Trophoblast cell (in vitro differentiated cells and primary cell): ENCODE measurements around the gene GPR87. TPM values are rescaled to one million over a fixed set of nuclear protein-coding genes. Genes with fewer than 3 reads are reported as not detected.
A peak's percentile ranks its signal among the peaks of the same experiment; 100 is the strongest.

ENCODE experiments used
- DNase-seq, 2 donors: peaks; one replicate each; pipeline ENCODE4 v3.0.0-alpha.2; 2016
- H2AFZ ChIP-seq: 2 replicates; pipeline ENCODE4 v1.6.1; 2013; ENCODE audit warnings: low read length, moderate library complexity, mild to moderate bottlenecking; ENCODE audit not compliant: insufficient read depth, poor library complexity
- H2AK5ac ChIP-seq: 2 replicates; pipeline ENCODE4 v1.6.1; 2013; ENCODE audit warnings: mild to moderate bottlenecking, low read length
- H2BK120ac ChIP-seq: 2 replicates; pipeline ENCODE4 v1.6.1; 2013; ENCODE audit warnings: low read length, mild to moderate bottlenecking, moderate library complexity; ENCODE audit not compliant: insufficient read depth, poor library complexity
- H2BK12ac ChIP-seq: 2 replicates; pipeline ENCODE4 v1.6.1; 2013; ENCODE audit warnings: mild to moderate bottlenecking, low read length, moderate library complexity
- H2BK5ac ChIP-seq: 2 replicates; pipeline ENCODE4 v1.6.1; 2013; ENCODE audit warnings: low read length, low read depth, moderate library complexity, mild to moderate bottlenecking; ENCODE audit not compliant: poor library complexity
- H3K14ac ChIP-seq: 2 replicates; pipeline ENCODE4 v1.6.1; 2013; ENCODE audit warnings: mild to moderate bottlenecking, low read length
- H3K18ac ChIP-seq: 2 replicates; pipeline ENCODE4 v1.6.1; 2013; ENCODE audit warnings: mild to moderate bottlenecking, low read length
- H3K23ac ChIP-seq: 2 replicates; pipeline ENCODE4 v1.6.1; 2013; ENCODE audit warnings: low read length
- H3K27ac ChIP-seq: 2 replicates; pipeline ENCODE4 v1.5.1; 2013; ENCODE audit warnings: low read depth, mild to moderate bottlenecking, inconsistent platforms, low read length, moderate library complexity
- H3K27me3 ChIP-seq: 2 replicates; pipeline ENCODE4 v1.6.1; 2013; ENCODE audit warnings: inconsistent platforms, mild to moderate bottlenecking, low read length, moderate library complexity; ENCODE audit not compliant: insufficient read depth
- H3K36me3 ChIP-seq, 2 experiments: 1 replicate in 1 of 2; 2 replicates in 1 of 2; pipeline ENCODE4 v1.6.1; 2013; ENCODE audit warnings: low read length in 2 of 2, mild to moderate bottlenecking in 2 of 2, moderate library complexity in 1 of 2; ENCODE audit not compliant: insufficient read depth in 2 of 2, control insufficient read depth in 1 of 2
- H3K4ac ChIP-seq: 2 replicates; pipeline ENCODE4 v1.6.1; 2013; ENCODE audit warnings: low read depth, mild to moderate bottlenecking, low read length, moderate library complexity
- H3K4me1 ChIP-seq, 2 experiments: 1 replicate in 1 of 2; 2 replicates in 1 of 2; pipeline ENCODE4 v1.6.1; 2013; ENCODE audit warnings: low read length in 2 of 2, mild to moderate bottlenecking in 2 of 2, moderate library complexity in 1 of 2; ENCODE audit not compliant: insufficient read depth in 2 of 2, control insufficient read depth in 1 of 2
- H3K4me2 ChIP-seq: 2 replicates; pipeline ENCODE4 v1.6.1; 2013; ENCODE audit warnings: inconsistent platforms, mild to moderate bottlenecking, low read length, moderate library complexity
- H3K4me3 ChIP-seq: 2 replicates; pipeline ENCODE4 v1.5.1; 2013; ENCODE audit warnings: mild to moderate bottlenecking, low read depth, low read length, inconsistent platforms
- H3K79me1 ChIP-seq: one replicate; pipeline ENCODE4 v1.6.1; 2013; ENCODE audit warnings: low read length
- H3K79me2 ChIP-seq: 2 replicates; pipeline ENCODE4 v1.6.1; 2013; ENCODE audit warnings: low read length, mild to moderate bottlenecking; ENCODE audit not compliant: control insufficient read depth, insufficient read depth, poor library complexity
- H3K9ac ChIP-seq: 2 replicates; pipeline ENCODE4 v1.6.1; 2013; ENCODE audit warnings: mild to moderate bottlenecking, low read length
- H3K9me3 ChIP-seq: 2 replicates; pipeline ENCODE4 v1.6.1; 2013; ENCODE audit warnings: low read depth, mild to moderate bottlenecking, control low read depth, inconsistent platforms, low read length; ENCODE audit not compliant: insufficient read depth
- H4K12ac ChIP-seq: 2 replicates; pipeline ENCODE4 v1.6.1; 2013; ENCODE audit warnings: low read depth, mild to moderate bottlenecking, low read length, moderate library complexity
- H4K8ac ChIP-seq: 2 replicates; pipeline ENCODE4 v1.6.1; 2013; ENCODE audit warnings: low read depth, mild to moderate bottlenecking, low read length, moderate library complexity
- H4K91ac ChIP-seq: one replicate; pipeline ENCODE4 v1.6.1; 2013; ENCODE audit warnings: low read depth, mild to moderate bottlenecking, low read length, moderate library complexity
- WGBS: extraction: QIAGEN DNeasy Blood & Tissue Kit; methylation state at CpG from one replicate; pipeline ENCODE4 v1.1.7; 2013; ENCODE audit warnings: missing lambda C conversion rate; ENCODE audit not compliant: insufficient read length, insufficient coverage; ENCODE audit errors: extremely low coverage; 5-methylcytosine and 5-hydroxymethylcytosine counted together
- polyA plus RNA-seq: library from polyadenylated mRNA; stranded (reverse); fragments of 200-250 nt; gene quantifications from 2 replicates; pipeline ENCODE4 v1.2.3, GENCODE V29; 2013

Gene GPR87, protein sequence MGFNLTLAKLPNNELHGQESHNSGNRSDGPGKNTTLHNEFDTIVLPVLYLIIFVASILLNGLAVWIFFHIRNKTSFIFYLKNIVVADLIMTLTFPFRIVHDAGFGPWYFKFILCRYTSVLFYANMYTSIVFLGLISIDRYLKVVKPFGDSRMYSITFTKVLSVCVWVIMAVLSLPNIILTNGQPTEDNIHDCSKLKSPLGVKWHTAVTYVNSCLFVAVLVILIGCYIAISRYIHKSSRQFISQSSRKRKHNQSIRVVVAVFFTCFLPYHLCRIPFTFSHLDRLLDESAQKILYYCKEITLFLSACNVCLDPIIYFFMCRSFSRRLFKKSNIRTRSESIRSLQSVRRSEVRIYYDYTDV
- 22.8 and 24.0 TPM in 2 replicates for polyA plus RNA-seq

DNA sequence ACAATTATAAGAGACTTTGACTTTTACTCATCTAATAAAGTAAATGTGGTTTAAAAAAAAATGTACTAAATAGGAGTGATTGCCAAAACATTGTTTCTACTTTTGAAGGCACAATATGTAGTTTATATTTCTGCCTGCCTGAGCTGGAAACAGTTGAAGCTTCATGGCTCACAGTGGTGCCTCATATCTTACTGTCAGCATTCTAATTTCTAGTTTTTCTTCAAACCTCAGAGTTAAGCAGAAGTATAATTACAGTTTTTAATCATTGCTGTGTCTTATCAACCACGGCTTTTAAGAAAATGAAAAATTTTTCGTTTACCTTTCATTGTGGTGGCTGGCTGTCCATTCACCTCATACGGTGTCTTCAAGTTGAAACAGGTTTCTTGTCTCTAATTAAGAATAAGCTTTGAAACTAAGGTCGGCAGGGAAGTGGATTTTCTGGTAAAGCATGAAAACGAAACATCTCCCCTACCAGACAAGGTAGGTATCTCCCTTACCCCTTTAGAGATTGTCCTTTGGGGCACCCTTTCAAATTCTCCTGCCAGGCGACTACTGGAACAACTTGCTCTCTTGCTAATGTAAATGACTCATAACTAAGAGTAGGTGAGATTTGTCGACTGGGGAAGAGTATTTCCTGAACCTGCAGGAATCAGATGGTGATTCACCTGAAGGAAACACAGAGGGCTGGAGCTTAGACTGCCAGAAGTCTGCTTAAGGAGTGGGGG, at the start of gene GPR87:
Gene GPR87, minus strand, starts transcription at position 554 of the 725 bp plus-strand sequence. CDS start 16,720 bp downstream, outside the sequence.
- peak within 1 kb of the TSS; percentile 46 for H2BK120ac ChIP-seq
- H3K79me1 ChIP-seq = peaks cover 11% of the 10 kb centered on the region
- no peak within 1 kb of the TSS for H4K12ac ChIP-seq
- H3K36me3 ChIP-seq = no peaks in the 10 kb centered on the region
- H3K18ac ChIP-seq = no peak within 1 kb of the TSS
- H3K79me2 ChIP-seq = no peaks in the 10 kb centered on the region
- H2AFZ ChIP-seq = no peak within 1 kb of the TSS
- WGBS = no CpG with 5 or more reads among the region's 7 CpGs
- H3K27ac ChIP-seq = peak within 1 kb of the TSS; percentile 96
- H3K23ac ChIP-seq = no peak within 1 kb of the TSS
- H3K27me3 ChIP-seq = no peaks in the 10 kb centered on the region
- peak within 1 kb of the TSS; percentile 56 for H3K4me2 ChIP-seq
- H3K9me3 ChIP-seq = no peaks in the 10 kb centered on the region
- peak within 1 kb of the TSS; percentile 48 for H2BK12ac ChIP-seq
- no peak within 1 kb of the TSS for H3K4me3 ChIP-seq
- H4K8ac ChIP-seq = no peak within 1 kb of the TSS
- no peak within 1 kb of the TSS for H2AK5ac ChIP-seq
- no peak within 1 kb of the TSS for H3K4ac ChIP-seq
- no peak within 1 kb of the TSS for H3K14ac ChIP-seq
- peak within 1 kb of the TSS; percentile 81 for H2BK5ac ChIP-seq
- peak within 1 kb of the TSS; percentile 28 for H4K91ac ChIP-seq
- DNase-seq = peak; percentile 70 to 84
- H3K9ac ChIP-seq = no peak within 1 kb of the TSS
- H3K4me1 ChIP-seq = peaks cover 6 to 14% of the 10 kb centered on the region in 2 experiments

GRCh38 chr3:151362751-151363174, 46.1 kb upstream of the GPR87 start:
- H3K27me3 ChIP-seq = no peaks in the 10 kb centered on the region
- H2BK12ac ChIP-seq = no peak overlapping the region
- no peak overlapping the region for H3K18ac ChIP-seq
- no peak overlapping the region for H3K4me2 ChIP-seq
- WGBS = no CpG with 5 or more reads among the region's 3 CpGs
- H3K27ac ChIP-seq = no peak overlapping the region
- H3K36me3 ChIP-seq = peaks cover 2 to 10% of the 10 kb centered on the region in 2 experiments
- H3K4ac ChIP-seq = no peak overlapping the region
- no peaks in the 10 kb centered on the region for H3K9me3 ChIP-seq
- no peak overlapping the region for H2AFZ ChIP-seq
- H3K4me3 ChIP-seq = no peak overlapping the region
- no peak overlapping the region for H4K12ac ChIP-seq
- no peak overlapping the region for H3K23ac ChIP-seq
- no peaks in the 10 kb centered on the region for H3K4me1 ChIP-seq
- peak in 1 of 2 donors; percentile 58 for DNase-seq
- no peak overlapping the region for H2AK5ac ChIP-seq
- no peak overlapping the region for H2BK5ac ChIP-seq
- H4K91ac ChIP-seq = no peak overlapping the region
- no peak overlapping the region for H4K8ac ChIP-seq
- no peak overlapping the region for H3K14ac ChIP-seq
- no peak overlapping the region for H2BK120ac ChIP-seq
- H3K9ac ChIP-seq = no peak overlapping the region
- H3K79me1 ChIP-seq = no peaks in the 10 kb centered on the region
- H3K79me2 ChIP-seq = no peaks in the 10 kb centered on the region

GRCh38 chr3:151357463-151357850, 40.8 kb upstream of the GPR87 start:
- Histone ChIP-seq H3K27me3 (no peaks in the 10 kb centered on the region), H3K27ac (no peak overlapping the region), H4K8ac (no peak overlapping the region), H3K4me3 (no peak overlapping the region), H2BK120ac (no peak overlapping the region), H3K79me1 (no peaks in the 10 kb centered on the region), H3K4ac (no peak overlapping the region), H3K4me2 (no peak overlapping the region), H3K36me3 (peaks cover 0 to 12% of the 10 kb centered on the region in 2 experiments), H3K79me2 (no peaks in the 10 kb centered on the region), H3K9me3 (no peaks in the 10 kb centered on the region), H4K12ac (no peak overlapping the region), H2AK5ac (no peak overlapping the region), H4K91ac (no peak overlapping the region), H3K23ac (no peak overlapping the region), H2BK5ac (no peak overlapping the region), H3K9ac (no peak overlapping the region), H3K14ac (no peak overlapping the region), H2BK12ac (no peak overlapping the region), H2AFZ (no peak overlapping the region), H3K18ac (no peak overlapping the region), H3K4me1 (no peaks in the 10 kb centered on the region)
- no CpG with 5 or more reads among the region's 2 CpGs for WGBS
- no peak for DNase-seq

- Histone ChIP-seq H3K27ac (no peak overlapping the region), H4K12ac (no peak overlapping the region), H4K8ac (no peak overlapping the region), H3K14ac (no peak overlapping the region), H2BK12ac (no peak overlapping the region), H3K18ac (no peak overlapping the region), H3K79me2 (no peaks in the 10 kb centered on the region), H3K79me1 (no peaks in the 10 kb centered on the region), H4K91ac (no peak overlapping the region), H2BK120ac (no peak overlapping the region), H2AK5ac (no peak overlapping the region), H3K4me3 (no peak overlapping the region), H2AFZ (no peak overlapping the region), H3K36me3 (peaks cover 0 to 8% of the 10 kb centered on the region in 2 experiments), H3K4me1 (no peaks in the 10 kb centered on the region), H3K27me3 (no peaks in the 10 kb centered on the region), H3K9ac (no peak overlapping the region), H3K23ac (no peak overlapping the region), H3K9me3 (no peaks in the 10 kb centered on the region), H3K4ac (no peak overlapping the region), H3K4me2 (no peak overlapping the region), H2BK5ac (no peak overlapping the region)
- no peak for DNase-seq
- WGBS = no CpG with 5 or more reads among the region's 2 CpGs
Measured at GRCh38 chr3:151356794-151357462, 40.3 kb upstream of the GPR87 start.
